Astrocyte (in vitro differentiated cells and primary cell): ENCODE measurements around the gene DCDC2C. TPM values are rescaled to one million over a fixed set of nuclear protein-coding genes. Genes with fewer than 3 reads are reported as not detected.

ENCODE experiments used
- DNase-seq: peaks from one replicate; pipeline ENCODE4 v3.0.0-alpha.2; 2010; ENCODE audit warnings: low read depth
- FAIRE-seq: peaks from 2 replicates; lab custom pipeline; 2011; peaks lifted over from hg19 to GRCh38; lab: Jason Lieb, UNC
- H2AFZ ChIP-seq: 2 replicates; pipeline ENCODE4 v1.6.0; 2012; ENCODE audit warnings: low read depth, low read length, inconsistent platforms
- H3K27ac ChIP-seq: 2 replicates; pipeline ENCODE4 v1.5.1; 2011; ENCODE audit warnings: low read depth, low read length, inconsistent platforms
- H3K27me3 ChIP-seq: 2 replicates; pipeline ENCODE4 v1.6.0; 2011; ENCODE audit warnings: low read length, inconsistent platforms; ENCODE audit not compliant: insufficient read depth
- H3K36me3 ChIP-seq: 2 replicates; pipeline ENCODE4 v1.5.1; 2011; ENCODE audit warnings: low read length, inconsistent platforms; ENCODE audit not compliant: insufficient read depth
- H3K4me1 ChIP-seq: 2 replicates; pipeline ENCODE4 v1.5.1; 2011; ENCODE audit warnings: low read length, inconsistent platforms; ENCODE audit not compliant: insufficient read depth
- H3K4me2 ChIP-seq: 2 replicates; pipeline ENCODE4 v1.6.0; 2012; ENCODE audit warnings: low read length, inconsistent platforms
- H3K4me3 ChIP-seq: 2 replicates; pipeline ENCODE4 v1.5.1; 2011; ENCODE audit warnings: low read depth, mild to moderate bottlenecking, low read length, inconsistent platforms; ENCODE audit not compliant: insufficient read depth
- H3K79me2 ChIP-seq: 2 replicates; pipeline ENCODE4 v1.6.0; 2012; ENCODE audit warnings: mild to moderate bottlenecking, low read length, inconsistent platforms; ENCODE audit not compliant: insufficient read depth
- H3K9ac ChIP-seq: 2 replicates; pipeline ENCODE4 v1.6.0; 2012; ENCODE audit warnings: mild to moderate bottlenecking, low read length, inconsistent platforms
- H3K9me3 ChIP-seq: 2 replicates; pipeline ENCODE4 v1.5.1; 2012; ENCODE audit warnings: low read depth, mild to moderate bottlenecking, low read length, inconsistent platforms; ENCODE audit not compliant: insufficient read depth
- H4K20me1 ChIP-seq: 2 replicates; pipeline ENCODE4 v1.6.0; 2012; ENCODE audit warnings: low read length, inconsistent platforms; ENCODE audit not compliant: insufficient read depth
- H3K27ac Mint-ChIP-seq: one replicate; pipeline ENCODE4 v1.8.0; 2021; ENCODE audit warnings: mild to moderate bottlenecking, mixed read lengths; ENCODE audit not compliant: unreplicated experiment
- H3K27me3 Mint-ChIP-seq: one replicate; pipeline ENCODE4 v1.8.0; 2021; ENCODE audit warnings: low read depth, mixed read lengths; ENCODE audit not compliant: unreplicated experiment
- H3K36me3 Mint-ChIP-seq: one replicate; pipeline ENCODE4 v1.8.0; 2021; ENCODE audit warnings: low read depth, mixed read lengths; ENCODE audit not compliant: unreplicated experiment
- H3K4me1 Mint-ChIP-seq: one replicate; pipeline ENCODE4 v1.8.0; 2021; ENCODE audit warnings: low read depth, mixed read lengths; ENCODE audit not compliant: unreplicated experiment
- H3K4me3 Mint-ChIP-seq: one replicate; pipeline ENCODE4 v1.8.0; 2021; ENCODE audit warnings: mild to moderate bottlenecking, moderate library complexity, mixed read lengths; ENCODE audit not compliant: unreplicated experiment
- H3K9me3 Mint-ChIP-seq: one replicate; pipeline ENCODE4 v1.8.0; 2021; ENCODE audit warnings: mild to moderate bottlenecking, mixed read lengths; ENCODE audit not compliant: unreplicated experiment
- EZH2 ChIP-seq: IDR thresholded peaks from 2 replicates; pipeline ENCODE4 v1.6.1; 2012; ENCODE audit warnings: mild to moderate bottlenecking, low read length, inconsistent platforms; ENCODE audit not compliant: insufficient read depth
- total RNA-seq: library from RNA; stranded (reverse); gene quantifications from 2 replicates; pipeline ENCODE4 v1.2.1, GENCODE V29; 2021
- TF ChIP-seq, protein P1 (sequence below): IDR thresholded peaks from 2 replicates; pipeline ENCODE4 v1.5.1; 2011; ENCODE audit warnings: low read depth, mild to moderate bottlenecking, inconsistent platforms, low read length, moderate library complexity; ENCODE audit not compliant: insufficient read depth

The DCDC2C gene
- total RNA-seq, 1 donor from 2014 or later = not detected

DNA sequence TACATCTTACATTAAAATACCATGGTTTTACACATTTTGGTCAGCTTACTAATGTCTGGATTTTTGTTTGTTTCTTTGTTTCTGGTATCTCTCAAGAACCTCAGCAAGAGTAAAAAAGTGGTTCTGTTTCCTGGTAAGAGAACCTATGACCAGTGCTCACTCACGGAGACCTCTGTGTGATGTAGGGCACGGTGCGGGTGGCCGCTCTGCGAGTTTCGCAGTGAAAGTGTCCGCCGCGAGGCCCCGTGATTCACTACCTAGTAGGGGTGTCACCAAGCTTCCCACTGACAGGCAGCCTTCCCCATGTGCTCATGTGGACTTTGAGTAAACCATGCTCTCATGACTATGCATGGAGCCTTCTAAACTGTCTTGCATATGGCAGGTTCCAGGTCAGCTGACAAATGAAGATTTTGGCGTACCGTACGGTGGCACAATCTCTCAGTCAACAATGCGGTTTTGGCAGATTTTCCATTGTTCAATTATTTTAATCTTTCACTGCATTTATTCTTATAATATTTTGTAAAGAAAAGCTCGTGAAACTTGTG, 137.3 kb downstream of the DCDC2C start:
- Histone ChIP-seq H3K27ac (no peak overlapping the region), H2AFZ (no peak overlapping the region), H3K4me2 (no peak overlapping the region), H3K27me3 (no peaks in the 10 kb centered on the region), H3K79me2 (no peaks in the 10 kb centered on the region), H3K4me3 (no peak overlapping the region), H3K9me3 (peaks cover 3% of the 10 kb centered on the region), H4K20me1 (no peaks in the 10 kb centered on the region), H3K36me3 (no peaks in the 10 kb centered on the region), H3K9ac (no peak overlapping the region), H3K4me1 (no peaks in the 10 kb centered on the region)
- FAIRE-seq (no peak), DNase-seq (no peak)
- peaks cover 6% of the 10 kb centered on the region for H3K9me3 Mint-ChIP-seq
- no peak for TF ChIP-seq EZH2
- TF ChIP-seq, protein P1, sequence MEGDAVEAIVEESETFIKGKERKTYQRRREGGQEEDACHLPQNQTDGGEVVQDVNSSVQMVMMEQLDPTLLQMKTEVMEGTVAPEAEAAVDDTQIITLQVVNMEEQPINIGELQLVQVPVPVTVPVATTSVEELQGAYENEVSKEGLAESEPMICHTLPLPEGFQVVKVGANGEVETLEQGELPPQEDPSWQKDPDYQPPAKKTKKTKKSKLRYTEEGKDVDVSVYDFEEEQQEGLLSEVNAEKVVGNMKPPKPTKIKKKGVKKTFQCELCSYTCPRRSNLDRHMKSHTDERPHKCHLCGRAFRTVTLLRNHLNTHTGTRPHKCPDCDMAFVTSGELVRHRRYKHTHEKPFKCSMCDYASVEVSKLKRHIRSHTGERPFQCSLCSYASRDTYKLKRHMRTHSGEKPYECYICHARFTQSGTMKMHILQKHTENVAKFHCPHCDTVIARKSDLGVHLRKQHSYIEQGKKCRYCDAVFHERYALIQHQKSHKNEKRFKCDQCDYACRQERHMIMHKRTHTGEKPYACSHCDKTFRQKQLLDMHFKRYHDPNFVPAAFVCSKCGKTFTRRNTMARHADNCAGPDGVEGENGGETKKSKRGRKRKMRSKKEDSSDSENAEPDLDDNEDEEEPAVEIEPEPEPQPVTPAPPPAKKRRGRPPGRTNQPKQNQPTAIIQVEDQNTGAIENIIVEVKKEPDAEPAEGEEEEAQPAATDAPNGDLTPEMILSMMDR = no peak
- H3K27ac Mint-ChIP-seq = no peak overlapping the region
- H3K4me1 Mint-ChIP-seq = no peaks in the 10 kb centered on the region
- no peaks in the 10 kb centered on the region for H3K36me3 Mint-ChIP-seq
- peaks cover 4% of the 10 kb centered on the region for H3K27me3 Mint-ChIP-seq
- H3K4me3 Mint-ChIP-seq = no peak overlapping the region

DNA sequence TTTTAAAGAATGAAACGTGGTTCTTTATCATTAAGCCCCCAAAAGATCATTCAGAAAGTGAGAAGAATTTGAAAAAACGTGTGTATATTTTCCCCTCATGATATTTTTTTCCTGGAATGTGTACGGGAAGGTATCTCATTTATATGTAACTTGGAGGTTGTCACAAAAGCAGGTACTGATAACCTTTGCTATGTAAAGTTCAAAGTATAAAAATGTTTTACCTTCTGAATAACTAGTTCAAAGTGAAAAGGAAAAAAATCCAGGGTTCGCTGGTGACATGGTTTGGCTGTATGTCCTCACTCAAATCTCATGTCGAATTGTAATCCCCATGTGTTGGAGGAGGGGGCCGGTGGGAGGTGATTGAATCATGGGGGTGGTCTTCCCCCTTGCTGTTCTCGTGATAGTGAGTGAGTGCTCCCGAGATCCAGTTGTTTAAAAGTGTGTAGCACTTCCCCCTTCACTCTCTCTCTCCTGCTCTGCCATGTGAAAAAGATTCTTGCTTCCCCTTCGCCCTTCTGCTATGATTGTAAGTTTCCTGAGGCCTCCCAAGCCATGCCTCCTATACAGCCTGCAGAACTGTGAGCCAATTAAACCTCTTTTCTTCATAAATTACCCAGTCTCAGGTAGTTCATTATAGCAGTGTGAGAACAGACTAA, 144.2 kb downstream of the DCDC2C start:
- TF ChIP-seq, protein P1 = no peak
- no peak for TF ChIP-seq EZH2
- H3K9me3 ChIP-seq = peaks cover 3% of the 10 kb centered on the region
- H3K4me2 ChIP-seq = no peak overlapping the region
- H3K4me3 Mint-ChIP-seq = no peak overlapping the region
- no peak overlapping the region for H3K4me3 ChIP-seq
- H3K27me3 Mint-ChIP-seq = peaks cover 4% of the 10 kb centered on the region
- no peaks in the 10 kb centered on the region for H3K4me1 Mint-ChIP-seq
- H3K27me3 ChIP-seq = peaks cover 2% of the 10 kb centered on the region
- no peak overlapping the region for H3K27ac ChIP-seq
- no peak overlapping the region for H3K9ac ChIP-seq
- no peak for FAIRE-seq
- H3K4me1 ChIP-seq = no peaks in the 10 kb centered on the region
- H3K36me3 ChIP-seq = no peaks in the 10 kb centered on the region
- H4K20me1 ChIP-seq = no peaks in the 10 kb centered on the region
- H2AFZ ChIP-seq = no peak overlapping the region
- no peaks in the 10 kb centered on the region for H3K79me2 ChIP-seq
- H3K9me3 Mint-ChIP-seq = peaks cover 8% of the 10 kb centered on the region
- DNase-seq = no peak
- H3K27ac Mint-ChIP-seq = no peak overlapping the region
- H3K36me3 Mint-ChIP-seq = no peaks in the 10 kb centered on the region

DNA sequence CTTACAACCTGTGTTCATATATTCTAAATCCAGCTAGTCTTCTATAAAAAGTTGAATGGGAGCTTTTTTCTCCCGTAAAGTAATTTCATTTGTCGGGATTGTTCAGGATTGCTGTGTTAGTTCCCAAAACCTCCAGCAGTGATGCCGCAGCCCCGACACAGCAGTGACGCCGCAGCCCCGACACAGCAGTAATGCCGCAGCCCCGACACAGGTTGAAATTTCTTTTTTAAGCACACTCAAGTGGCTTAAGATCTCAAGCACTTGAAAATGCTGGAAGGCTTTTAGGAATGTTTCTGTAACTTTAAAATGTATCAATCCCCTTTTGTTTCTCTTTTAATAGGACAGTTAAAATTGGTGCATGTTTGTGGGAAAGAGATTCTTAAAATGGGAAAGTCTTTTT, 145.4 kb downstream of the DCDC2C start:
- Mint-ChIP-seq H3K36me3 (no peaks in the 10 kb centered on the region), H3K27ac (no peak overlapping the region), H3K4me3 (no peak overlapping the region), H3K9me3 (peaks cover 7% of the 10 kb centered on the region), H3K27me3 (no peaks in the 10 kb centered on the region), H3K4me1 (no peaks in the 10 kb centered on the region)
- Histone ChIP-seq H3K9ac (no peak overlapping the region), H3K9me3 (no peaks in the 10 kb centered on the region), H3K36me3 (no peaks in the 10 kb centered on the region), H3K4me1 (no peaks in the 10 kb centered on the region), H3K27me3 (peaks cover 2% of the 10 kb centered on the region), H3K27ac (no peak overlapping the region), H2AFZ (no peak overlapping the region), H3K4me2 (no peak overlapping the region), H3K4me3 (no peak overlapping the region), H3K79me2 (no peaks in the 10 kb centered on the region), H4K20me1 (no peaks in the 10 kb centered on the region)
- TF ChIP-seq, protein P1 = no peak
- TF ChIP-seq EZH2 = no peak
- FAIRE-seq (no peak), DNase-seq (no peak)
